Karpas-422 (cell line): ENCODE results near the gene ACSBG1. TPM values are rescaled to one million over a fixed set of nuclear protein-coding genes. Genes with fewer than 3 reads are reported as not detected.

Source experiments
- DNase-seq: peaks from one replicate; pipeline ENCODE4 v3.0.0-alpha.2; 2015
- H2AFZ ChIP-seq: fragments of 200-600 bp; sonication (generic); 2 replicates; pipeline ENCODE4 v1.6.1; 2014; ENCODE audit warnings: antibody characterized with exemption, low read length, mixed read lengths
- H3K27ac ChIP-seq: fragments of 200-600 bp; sonication (generic); 2 replicates; pipeline ENCODE4 v1.5.1; 2014; ENCODE audit warnings: mild to moderate bottlenecking, low read length, moderate library complexity
- H3K27me3 ChIP-seq: fragments of 200-600 bp; sonication (generic); 2 replicates; pipeline ENCODE4 v1.6.1; 2014; ENCODE audit warnings: low read length, mixed read lengths
- H3K36me3 ChIP-seq: fragments of 200-600 bp; sonication (generic); 2 replicates; pipeline ENCODE4 v1.6.1; 2014; ENCODE audit warnings: low read length, mixed read lengths; ENCODE audit not compliant: insufficient read depth
- H3K4me1 ChIP-seq: fragments of 200-600 bp; sonication (generic); 2 replicates; pipeline ENCODE4 v1.6.1; 2014; ENCODE audit warnings: mild to moderate bottlenecking, low read length, mixed read lengths
- H3K4me2 ChIP-seq: fragments of 200-600 bp; sonication (generic); 2 replicates; pipeline ENCODE4 v1.6.1; 2014; ENCODE audit warnings: low read length, low read depth, mild to moderate bottlenecking; ENCODE audit not compliant: poor library complexity, severe bottlenecking
- H3K4me3 ChIP-seq: fragments of 200-600 bp; sonication (generic); 2 replicates; pipeline ENCODE4 v1.5.1; 2014; ENCODE audit warnings: mild to moderate bottlenecking, antibody characterized with exemption, low read length, mixed read lengths
- H3K79me2 ChIP-seq: fragments of 200-600 bp; sonication (generic); 2 replicates; pipeline ENCODE4 v1.6.1; 2014; ENCODE audit warnings: mild to moderate bottlenecking, low read length, mixed read lengths
- H3K9ac ChIP-seq: fragments of 200-600 bp; sonication (generic); 2 replicates; pipeline ENCODE4 v1.6.0; 2014; ENCODE audit warnings: low read length
- H3K9me2 ChIP-seq: fragments of 200-600 bp; sonication (generic), shearing (Covaris generic); replicated peaks from 2 replicates; pipeline ENCODE4 v1.6.0; 2014; ENCODE audit warnings: mild to moderate bottlenecking, low read length, moderate library complexity; ENCODE audit not compliant: insufficient read depth
- H3K9me3 ChIP-seq: fragments of 300-700, 200-600 bp; sonication (generic); 2 replicates; pipeline ENCODE4 v1.6.1; 2014; ENCODE audit warnings: low read length, mixed read lengths
- H4K20me1 ChIP-seq: fragments of 200-600 bp; sonication (generic); 2 replicates; pipeline ENCODE4 v1.6.1; 2014; ENCODE audit warnings: mild to moderate bottlenecking, antibody characterized with exemption, low read length, low read depth; ENCODE audit not compliant: insufficient read depth
- total RNA-seq: library from RNA; depleted of rRNA; stranded (reverse); fragments of >200 nt; shearing (Covaris generic); gene quantifications from 2 replicates; pipeline ENCODE4 v1.2.3, GENCODE V29; 2014; ENCODE audit warnings: low replicate concordance; rRNA removed

The ACSBG1 gene
- total RNA-seq, 1 experiment from 2014 or later: not detected

DNA sequence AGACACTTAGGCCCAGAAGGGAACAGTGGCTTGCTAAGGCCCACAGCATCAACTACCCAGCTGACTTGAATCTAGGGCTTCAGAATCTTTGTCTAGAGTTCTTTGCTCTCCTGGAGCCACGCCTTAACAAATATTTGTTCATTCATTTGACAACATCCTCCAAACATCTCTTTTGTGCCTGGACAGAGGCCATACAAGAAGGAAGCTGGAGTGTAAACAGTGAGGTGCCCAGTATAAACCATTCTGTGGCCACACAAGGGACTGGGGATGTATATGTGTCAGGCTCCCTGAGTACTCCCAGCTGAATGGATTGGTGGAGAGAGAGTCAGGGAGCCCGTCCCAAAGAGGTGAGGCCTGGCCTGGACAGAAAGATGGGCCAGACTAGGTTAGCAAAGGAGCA is 106.5 kb downstream of the ACSBG1 start:
- no peak overlapping the region for H3K4me3 ChIP-seq
- no peaks in the 10 kb centered on the region for H3K79me2 ChIP-seq
- H3K27ac ChIP-seq: no peak overlapping the region
- H3K9me2 ChIP-seq: no peaks in the 10 kb centered on the region
- no peaks in the 10 kb centered on the region for H4K20me1 ChIP-seq
- H3K9ac ChIP-seq: no peak overlapping the region
- H3K9me3 ChIP-seq: no peaks in the 10 kb centered on the region
- H3K4me2 ChIP-seq: no peak overlapping the region
- no peak overlapping the region for H2AFZ ChIP-seq
- no peaks in the 10 kb centered on the region for H3K27me3 ChIP-seq
- no peaks in the 10 kb centered on the region for H3K36me3 ChIP-seq
- H3K4me1 ChIP-seq: peaks cover 14% of the 10 kb centered on the region
- DNase-seq: no peak

DNA sequence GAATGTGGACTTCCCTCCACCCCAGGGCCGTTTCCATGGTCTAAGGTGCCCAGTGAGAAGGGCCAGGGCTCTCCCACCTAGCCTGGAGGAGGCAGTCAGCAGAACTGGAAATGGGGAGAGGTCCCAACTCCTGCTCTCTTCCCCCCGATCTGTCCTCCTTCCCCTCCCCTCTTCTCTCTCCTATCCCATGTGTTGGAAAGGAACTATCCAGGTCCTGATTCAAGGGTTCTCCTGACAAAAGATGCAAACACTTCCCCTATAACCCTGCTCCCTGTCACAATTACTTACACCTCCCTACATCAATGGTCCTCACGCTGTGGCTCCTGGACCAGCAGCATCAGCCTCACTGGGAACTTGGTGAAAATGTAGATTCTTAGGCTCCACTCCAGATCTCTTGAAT is 109.1 kb downstream of the ACSBG1 start:
- Histone ChIP-seq H3K27ac (no peak overlapping the region), H3K9ac (no peak overlapping the region)

DNA sequence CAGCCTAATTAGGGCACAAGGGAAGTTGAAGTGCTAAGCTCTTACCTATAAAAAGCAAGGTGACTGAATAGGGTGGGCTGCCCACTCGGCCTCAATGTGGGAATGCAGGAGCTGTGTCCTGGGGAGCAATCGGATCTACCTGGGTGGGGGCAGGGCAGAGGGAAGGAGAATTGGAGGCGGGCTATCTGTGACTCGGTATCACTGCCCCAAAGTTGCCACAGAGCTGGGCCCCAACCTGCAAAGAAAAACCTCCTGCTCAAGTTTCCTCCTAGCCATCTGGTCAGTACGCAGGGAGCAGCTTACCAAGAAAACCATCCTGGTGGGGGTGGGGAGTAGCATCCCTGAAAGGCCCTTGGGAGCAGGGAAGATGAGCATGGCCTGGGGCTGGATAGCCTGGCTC is 113.8 kb downstream of the ACSBG1 start:
- Histone ChIP-seq H3K27me3 (no peaks in the 10 kb centered on the region), H2AFZ (no peak overlapping the region), H4K20me1 (no peaks in the 10 kb centered on the region), H3K9me2 (no peaks in the 10 kb centered on the region), H3K27ac (no peak overlapping the region), H3K4me1 (peaks cover 6% of the 10 kb centered on the region; the same call in 1 of the 2 replicates), H3K9me3 (no peaks in the 10 kb centered on the region), H3K79me2 (no peaks in the 10 kb centered on the region), H3K9ac (no peak overlapping the region), H3K4me2 (no peak overlapping the region), H3K4me3 (no peak overlapping the region), H3K36me3 (no peaks in the 10 kb centered on the region)
- DNase-seq: no peak

More for the DNA sequence above, 109.1 kb downstream of the ACSBG1 start:
- H3K27me3 ChIP-seq: no peaks in the 10 kb centered on the region
- H3K4me3 ChIP-seq: no peak overlapping the region
- no peaks in the 10 kb centered on the region for H3K36me3 ChIP-seq
- no peak overlapping the region for H2AFZ ChIP-seq
- H3K9me3 ChIP-seq: no peaks in the 10 kb centered on the region
- no peaks in the 10 kb centered on the region for H3K79me2 ChIP-seq
- no peaks in the 10 kb centered on the region for H4K20me1 ChIP-seq
- DNase-seq: no peak
- H3K4me1 ChIP-seq: no peaks in the 10 kb centered on the region
- H3K9me2 ChIP-seq: no peaks in the 10 kb centered on the region
- H3K4me2 ChIP-seq: no peak overlapping the region

Other genes starting within 250 kb of the ACSBG1 start
- 20.1 and 38.9 TPM in 2 replicates for gene TBC1D2B, start 156.9 kb downstream of the ACSBG1 start, total RNA-seq
- gene SH2D7, start 142.0 kb downstream of the ACSBG1 start, total RNA-seq: not detected in 2 replicates
- gene CIB2, start 103.1 kb downstream of the ACSBG1 start, total RNA-seq: 1.1 and 4.4 TPM in 2 replicates
- 49.3 and 57.2 TPM in 2 replicates for gene IDH3A, start 85.2 kb downstream of the ACSBG1 start, total RNA-seq
- not detected in 2 replicates for gene DNAJA4, start 30.0 kb upstream of the ACSBG1 start, total RNA-seq
- 96.9 and 134 TPM in 2 replicates for gene SKIC8, start 65.0 kb upstream of the ACSBG1 start, total RNA-seq
- not detected in 2 replicates for gene CRABP1, start 105.8 kb upstream of the ACSBG1 start, total RNA-seq
- gene IREB2, start 203.7 kb upstream of the ACSBG1 start, total RNA-seq: 25.1 and 36.2 TPM in 2 replicates